Esophagus muscularis mucosa (tissue), 4 donors: ENCODE data around the gene ZFYVE28. TPM values are rescaled to one million over a fixed set of nuclear protein-coding genes. Genes with fewer than 3 reads are reported as not detected.

Experiments
- DNase-seq: peaks from one replicate; pipeline ENCODE4 v3.0.0-alpha.2; 2017; ENCODE audit errors: extremely low spot score
- H3K27ac ChIP-seq, 4 donors: fragments of 200-600 bp; sonication (generic); replicated peaks in 1 of 4; 1 replicate in 3 of 4; 2 replicates in 1 of 4; pipeline ENCODE4 v1.5.1; 2016 to 2019; ENCODE audit warnings: mild to moderate bottlenecking in 1 of 4
- H3K27me3 ChIP-seq, 4 donors: fragments of 200-600 bp; sonication (generic); one replicate each; pipeline versions ENCODE4 v1.5.1 to v1.6.0; 2016 to 2019
- H3K36me3 ChIP-seq, 4 donors: fragments of 200-600 bp; sonication (generic); one replicate each; pipeline ENCODE4 v1.5.1; 2016 to 2019
- H3K4me1 ChIP-seq, 4 donors: fragments of 200-600 bp; sonication (generic); one replicate each; pipeline ENCODE4 v1.5.1; 2016 to 2019
- H3K4me3 ChIP-seq, 4 donors: fragments of 200-600 bp; sonication (generic); 1 replicate in 2 of 4; 2 replicates in 2 of 4; pipeline ENCODE4 v1.5.1; 2016 to 2019; ENCODE audit warnings: mild to moderate bottlenecking in 4 of 4, moderate library complexity in 1 of 4
- H3K9me3 ChIP-seq, 4 donors: fragments of 200-600 bp; sonication (generic); 1 replicate in 3 of 4; 2 replicates in 1 of 4; pipeline ENCODE4 v1.5.1; 2016 to 2019
- CTCF ChIP-seq, 3 experiments: fragments of 200-600 bp in 2 of 3; fragments of 450-650 bp in 1 of 3; sonication (generic) in 2 of 3; IDR thresholded peaks; one replicate each; pipeline ENCODE4 v1.5.1; 2017 to 2019; ENCODE audit warnings: antibody characterized with exemption in 3 of 3, mild to moderate bottlenecking in 2 of 3, moderate library complexity in 1 of 3
- EP300 ChIP-seq: sonication (generic); formaldehyde crosslinking; IDR thresholded peaks from one replicate; pipeline ENCODE4 v1.6.1; 2017; ENCODE audit warnings: antibody characterized with exemption
- POLR2A ChIP-seq: fragments of 450-650 bp; IDR thresholded peaks from one replicate; pipeline ENCODE4 v1.6.1; 2017; ENCODE audit warnings: antibody characterized with exemption, moderate library complexity, mild to moderate bottlenecking, low read depth
- POLR2AphosphoS5 ChIP-seq, 2 donors: sonication (generic); formaldehyde crosslinking; IDR thresholded peaks; one replicate each; pipeline ENCODE4 v1.6.1; 2017; ENCODE audit warnings: antibody characterized with exemption in 2 of 2
- WGBS: methylation state at CpG from one replicate; pipeline ENCODE4 v1.1.5; 2018; 5-methylcytosine and 5-hydroxymethylcytosine counted together
- intact Hi-C: fragments of 100-400 bp; cut with DNase I; formaldehyde crosslinking; loops from one replicate; pipeline ENCODE4 v1.15.1; 2023
- total RNA-seq, 4 donors: library from RNA; depleted of rRNA; stranded (reverse); fragments of >200 nt; gene quantifications; one replicate each; pipeline versions ENCODE4 v1.1.0 to v1.2.1, GENCODE V29; 2016

ZFYVE28 gene
- total RNA-seq, 4 donors from 2014 or later: 4.5 to 13.4 (median 8.4) TPM

- H3K36me3 ChIP-seq: no peaks in the 10 kb centered on the region
- intact Hi-C loops: no loop called here
- H3K4me1 ChIP-seq: no peaks in the 10 kb centered on the region
- WGBS: 90% methylated on average over 9 of the region's 13 CpGs
- no peak overlapping the region for H3K4me3 ChIP-seq
- no peak for DNase-seq
- peaks cover 0 to 56% (median 10%) of the 10 kb centered on the region in 4 donors for H3K27me3 ChIP-seq
- peaks cover 0 to 3% (median 0%) of the 10 kb centered on the region in 4 donors for H3K9me3 ChIP-seq
- TF ChIP-seq POLR2A: no peak
- no peak for TF ChIP-seq POLR2AphosphoS5 (IDR thresholded peaks at IDR 0.05)
- no peak for TF ChIP-seq EP300
- no peak for TF ChIP-seq CTCF (IDR thresholded peaks at IDR 0.05)
- H3K27ac ChIP-seq: no peak overlapping the region
Measured at GRCh38 chr4:2425386-2426068, 7.1 kb upstream of the ZFYVE28 start.

DNA sequence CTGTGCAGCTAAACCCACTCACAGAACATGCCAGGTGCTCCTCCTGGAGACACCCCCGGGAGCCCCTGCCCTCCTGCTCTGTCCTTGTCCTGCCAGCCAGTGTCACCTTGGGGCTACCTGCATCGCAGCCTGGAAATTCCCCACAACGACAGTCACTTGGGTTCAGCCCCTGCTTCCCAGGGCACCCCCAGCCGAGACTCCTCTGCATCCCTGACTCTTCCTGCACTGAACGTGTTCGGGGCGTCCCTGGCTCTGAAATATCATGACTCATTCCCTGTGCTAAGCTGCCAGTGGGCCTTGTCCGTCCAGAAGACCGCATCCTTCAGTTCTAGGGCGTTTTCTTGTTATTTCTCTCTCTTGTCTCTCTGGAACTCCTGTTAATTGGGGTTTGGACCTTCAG is 6.1 kb upstream of the ZFYVE28 start:
- Histone ChIP-seq H3K9me3 (no peaks in the 10 kb centered on the region), H3K4me1 (peaks cover 0 to 3% (median 1%) of the 10 kb centered on the region in 4 donors), H3K4me3 (no peak overlapping the region), H3K27ac (no peak overlapping the region), H3K27me3 (peaks cover 0 to 64% (median 10%) of the 10 kb centered on the region in 4 donors), H3K36me3 (no peaks in the 10 kb centered on the region)
- no peak for DNase-seq
- intact Hi-C loops: no loop called here
- TF ChIP-seq POLR2A (no peak), CTCF (IDR thresholded peaks at IDR 0.05) (no peak), POLR2AphosphoS5 (IDR thresholded peaks at IDR 0.05) (no peak), EP300 (no peak)
- 71% methylated on average over 9 of the region's 10 CpGs for WGBS

DNA sequence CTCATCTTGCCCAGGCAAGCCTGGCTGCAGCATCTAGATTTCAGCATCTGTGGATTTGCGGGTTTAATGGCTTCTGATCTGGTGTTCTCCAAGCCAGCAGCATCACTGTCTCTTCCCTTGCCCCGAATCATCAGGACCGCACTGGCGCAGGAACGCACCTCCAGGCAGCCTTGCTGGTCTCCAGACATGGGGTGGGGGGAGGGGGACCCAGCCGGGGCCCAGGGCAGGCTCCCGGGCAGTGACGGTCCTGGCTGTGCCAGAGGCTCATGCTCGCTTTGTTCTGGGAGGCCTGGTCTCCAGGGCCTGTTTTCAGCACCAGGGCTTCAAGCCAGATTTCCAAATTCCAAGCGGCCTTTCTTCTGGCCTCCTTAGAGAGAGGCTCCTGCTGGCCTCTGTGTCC is 5.2 kb upstream of the ZFYVE28 start:
- intact Hi-C loops: no loop called here
- peaks cover 7 to 12% (median 10%) of the 10 kb centered on the region in 4 donors for H3K4me1 ChIP-seq

GRCh38 chr4:2423066-2423465 is 4.6 kb upstream of the ZFYVE28 start:
- no peaks in the 10 kb centered on the region for H3K36me3 ChIP-seq
- intact Hi-C loops: no loop called here
- no peaks in the 10 kb centered on the region for H3K9me3 ChIP-seq
- no peak for TF ChIP-seq POLR2A
- no peak for TF ChIP-seq POLR2AphosphoS5 (IDR thresholded peaks at IDR 0.05)
- WGBS: no CpG with 5 or more reads among the region's 4 CpGs
- no peak for DNase-seq
- no peak overlapping the region for H3K27ac ChIP-seq
- H3K27me3 ChIP-seq: peaks cover 0 to 68% (median 10%) of the 10 kb centered on the region in 4 donors
- no peak overlapping the region for H3K4me3 ChIP-seq
- peaks cover 7 to 13% (median 11%) of the 10 kb centered on the region in 4 donors for H3K4me1 ChIP-seq

More for the DNA sequence above, 5.2 kb upstream of the ZFYVE28 start:
- Histone ChIP-seq H3K36me3 (no peaks in the 10 kb centered on the region), H3K4me3 (no peak overlapping the region), H3K27me3 (peaks cover 0 to 67% (median 10%) of the 10 kb centered on the region in 4 donors), H3K9me3 (no peaks in the 10 kb centered on the region), H3K27ac (no peak overlapping the region)
- TF ChIP-seq POLR2AphosphoS5 (IDR thresholded peaks at IDR 0.05): no peak
- TF ChIP-seq CTCF (IDR thresholded peaks at IDR 0.05): no peak
- TF ChIP-seq EP300: no peak
- WGBS: 90% methylated on average over 2 of the region's 10 CpGs
- DNase-seq: no peak

GRCh38 chr4:2421928-2422327 is 3.5 kb upstream of the ZFYVE28 start:
- DNase-seq: no peak
- H3K27ac ChIP-seq: no peak overlapping the region
- no peak for TF ChIP-seq EP300
- TF ChIP-seq POLR2AphosphoS5 (IDR thresholded peaks at IDR 0.05): no peak
- TF ChIP-seq CTCF (IDR thresholded peaks at IDR 0.05): no peak
- TF ChIP-seq POLR2A: no peak
- H3K4me3 ChIP-seq: no peak overlapping the region
- intact Hi-C loops: no loop called here
- no peaks in the 10 kb centered on the region for H3K9me3 ChIP-seq
- H3K4me1 ChIP-seq: peaks cover 13 to 25% (median 21%) of the 10 kb centered on the region in 4 donors
- WGBS: 84% methylated on average over 6 of the region's 6 CpGs
- no peaks in the 10 kb centered on the region for H3K36me3 ChIP-seq
- H3K27me3 ChIP-seq: peaks cover 0 to 69% (median 13%) of the 10 kb centered on the region in 4 donors
